ENCODE measurements around the gene CD2AP. TPM values are rescaled to one million over a fixed set of nuclear protein-coding genes. Genes with fewer than 3 reads are reported as not detected.

The CD2AP gene
- total and polyA plus RNA-seq, 9 of the 15 experiments (the other 6 are each of a cell fraction or from before 2014, with no cell fraction given) = 9.4 to 69.7 (median 38.7) TPM

GRCh38 chr6:47476781-47477496 lies 650 bp upstream of the CD2AP start (continued):
- TF ChIP-seq USF2 (CRISPR knock-in tag; IDR thresholded peaks at IDR 0.05) (no peak), ZNF584 (CRISPR knock-in tag; IDR thresholded peaks at IDR 0.05; ENCODE audit: low read depth) (no peak), ZBTB40 (IDR thresholded peaks at IDR 0.05) (0 out of 2 replicates have a peak, but pooled peaks have one; percentile 38), ZBTB40 (CRISPR knock-in tag; IDR thresholded peaks at IDR 0.05) (no peak), HIVEP1 (CRISPR knock-in tag; IDR thresholded peaks at IDR 0.05) (no peak), ZNF140 (CRISPR knock-in tag; IDR thresholded peaks at IDR 0.05) (no peak), ZBTB8A (IDR thresholded peaks at IDR 0.05; ENCODE audit: partially characterized antibody) (no peak), ZNF589 (CRISPR knock-in tag; IDR thresholded peaks at IDR 0.05; ENCODE audit: low read depth) (peak; percentile 70), ARID2 (IDR thresholded peaks at IDR 0.05) (no peak), RBM15 (IDR thresholded peaks at IDR 0.05; ENCODE audit: insufficient read depth, low read length) (no peak), RNF2 (IDR thresholded peaks at IDR 0.05) (no peak), LCOR (CRISPR knock-in tag; IDR thresholded peaks at IDR 0.05) (no peak), ZNF165 (CRISPR knock-in tag; IDR thresholded peaks at IDR 0.05; ENCODE audit: borderline replicate concordance) (no peak), GABPB2 (CRISPR knock-in tag; conservative IDR thresholded peaks at IDR 0.05) (no peak), HNRNPH1 (optimal IDR thresholded peaks at IDR 0.05; ENCODE audit: low read depth, low read length) (no peak), ZFPM2 (CRISPR knock-in tag; IDR thresholded peaks at IDR 0.05) (no peak), ZNF668 (CRISPR knock-in tag; IDR thresholded peaks at IDR 0.05) (no peak), JUNB (CRISPR knock-in tag; conservative IDR thresholded peaks at IDR 0.05) (no peak), SREBF2 (CRISPR knock-in tag; IDR thresholded peaks at IDR 0.05) (no peak), HEY1 (CRISPR knock-in tag; IDR thresholded peaks at IDR 0.05; ENCODE audit: borderline replicate concordance) (no peak), SMARCB1 (IDR thresholded peaks at IDR 0.05; ENCODE audit: insufficient read length, low read depth) (peak; percentile 77)
